Calu3 (cell line): Measurements from ENCODE around the gene LRRC1. TPM values are rescaled to one million over a fixed set of nuclear protein-coding genes. Genes with fewer than 3 reads are reported as not detected.

Experiments used
- BruUV-seq: library from RNA; stranded (reverse); fragments of 400-500 nt; replicated peaks from 2 replicates; lab custom pipeline; 2021; lab: Mats Ljungman, UMichigan
- CTCF ChIA-PET: fragments of 300-600 bp; sonication (Branson Sonifier 250); formaldehyde crosslinking; loops from one replicate; lab custom pipeline; 2022; ENCODE audit warnings: antibody characterized with exemption; lab: Charles Lee
- DNase-seq: peaks from one replicate; pipeline ENCODE4 v3.0.0; 2022
- H3K27ac Mint-ChIP-seq: one replicate; pipeline ENCODE4 v1.8.0; 2022; ENCODE audit warnings: mixed read lengths; ENCODE audit not compliant: unreplicated experiment
- H3K27me3 Mint-ChIP-seq: one replicate; pipeline ENCODE4 v1.8.0; 2022; ENCODE audit warnings: mixed read lengths; ENCODE audit not compliant: unreplicated experiment
- H3K36me3 Mint-ChIP-seq: one replicate; pipeline ENCODE4 v1.8.0; 2022; ENCODE audit warnings: mild to moderate bottlenecking, moderate library complexity, mixed read lengths; ENCODE audit not compliant: insufficient read depth, unreplicated experiment
- H3K4me1 Mint-ChIP-seq: one replicate; pipeline ENCODE4 v1.8.0; 2022; ENCODE audit warnings: mild to moderate bottlenecking, low read depth, mixed read lengths; ENCODE audit not compliant: unreplicated experiment
- H3K4me3 Mint-ChIP-seq: one replicate; pipeline ENCODE4 v1.8.0; 2022; ENCODE audit warnings: mild to moderate bottlenecking, low read depth, moderate library complexity, mixed read lengths; ENCODE audit not compliant: unreplicated experiment
- H3K9me3 Mint-ChIP-seq: one replicate; pipeline ENCODE4 v1.8.0; 2022; ENCODE audit warnings: low read depth, mixed read lengths; ENCODE audit not compliant: unreplicated experiment
- CTCF ChIP-seq: fragments of 200-600 bp; IDR thresholded peaks from one replicate; pipeline ENCODE4 v1.8.0; 2022; ENCODE audit warnings: antibody characterized with exemption; ENCODE audit not compliant: unreplicated experiment
- intact Hi-C: fragments of 100-400 bp; cut with micrococcal nuclease; formaldehyde crosslinking; loops from one replicate; pipeline ENCODE4 v1.10.0; 2022; ENCODE audit not compliant: unreplicated experiment
- total RNA-seq: library from RNA; stranded (reverse); gene quantifications from 2 replicates; pipeline ENCODE4 v1.2.3, GENCODE V29; 2022

LRRC1 gene
- total RNA-seq, 1 experiment from 2014 or later = 26.6 TPM

GRCh38 chr6:53962646-53963045 is 167.8 kb downstream of the LRRC1 start:
- Mint-ChIP-seq H3K4me1 (no peaks in the 10 kb centered on the region), H3K27me3 (no peaks in the 10 kb centered on the region), H3K4me3 (no peak overlapping the region), H3K9me3 (no peaks in the 10 kb centered on the region), H3K27ac (no peak overlapping the region), H3K36me3 (no peaks in the 10 kb centered on the region)
- TF ChIP-seq CTCF = no peak
- no peak for DNase-seq
- intact Hi-C loops = no loop called here
- BruUV-seq = no TSS peak
- CTCF ChIA-PET = no interaction called here

DNA sequence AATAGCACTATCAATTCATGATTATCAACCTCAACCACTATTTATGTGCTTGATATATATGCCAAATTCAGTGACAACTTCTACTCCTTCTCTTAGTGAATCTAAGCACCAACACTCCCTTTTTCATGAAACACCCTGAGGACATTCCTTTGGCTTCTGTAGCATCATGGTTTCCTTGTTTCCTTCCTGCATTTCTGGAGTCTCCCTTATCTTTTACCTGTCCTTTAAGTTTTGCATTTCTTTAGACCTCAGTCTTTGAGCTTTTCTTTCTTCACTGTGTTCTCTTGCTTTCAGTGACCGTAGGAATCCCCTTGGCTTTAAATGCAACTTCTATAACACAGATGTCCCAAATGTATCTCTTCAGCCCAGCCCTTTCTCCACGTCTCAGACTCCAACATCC is 172.6 kb downstream of the LRRC1 start:
- CTCF ChIA-PET = interaction anchor here (0.8 to 1.1 kb wide), 2 partner anchors 233 to 242 kb away, joined by 3 read pairs; no protein-coding TSS in a partner anchor
- TF ChIP-seq CTCF = no peak
- no peaks in the 10 kb centered on the region for H3K36me3 Mint-ChIP-seq

More for the DNA sequence above, 172.6 kb downstream of the LRRC1 start:
- no TSS peak for BruUV-seq
- no peak overlapping the region for H3K4me3 Mint-ChIP-seq
- intact Hi-C loops = no loop called here
- no peaks in the 10 kb centered on the region for H3K27me3 Mint-ChIP-seq
- no peaks in the 10 kb centered on the region for H3K4me1 Mint-ChIP-seq
- no peak overlapping the region for H3K27ac Mint-ChIP-seq
- no peaks in the 10 kb centered on the region for H3K9me3 Mint-ChIP-seq
- no peak for DNase-seq

Other genes starting within 250 kb of the LRRC1 start
- 45.7 and 45.9 TPM in 2 replicates for gene GCLC, start 249.9 kb upstream of the LRRC1 start, total RNA-seq
- gene KLHL31, start 129.2 kb upstream of the LRRC1 start, total RNA-seq = 1.1 and 1.2 TPM in 2 replicates